HepG2 (cell line): ENCODE data around the gene GPX7. TPM values are rescaled to one million over a fixed set of nuclear protein-coding genes. Genes with fewer than 3 reads are reported as not detected.
A peak's percentile ranks its signal among the peaks of the same experiment; 100 is the strongest.

ENCODE experiments used
- ARNT2 ChIP-seq: sonication (generic); formaldehyde crosslinking; IDR thresholded peaks from 2 replicates; pipeline ENCODE4 v1.8.0; 2022; ENCODE audit warnings: mild to moderate bottlenecking, low read depth, missing genetic modification reagents, moderate library complexity
- BORCS8-MEF2B ChIP-seq: sonication (generic); formaldehyde crosslinking; IDR thresholded peaks from 2 replicates; pipeline ENCODE4 v1.8.0; 2022; ENCODE audit warnings: mild to moderate bottlenecking, missing genetic modification reagents
- FOXO4 ChIP-seq: sonication (generic); formaldehyde crosslinking; conservative IDR thresholded peaks from 2 replicates; pipeline ENCODE4 v1.8.1; 2023; ENCODE audit warnings: missing genetic modification reagents
- GTF2F1 ChIP-seq: fragments of 150-350 bp; IDR thresholded peaks from 2 replicates; pipeline ENCODE4 v1.6.1; 2014; ENCODE audit warnings: low read length
- IKZF1 ChIP-seq: fragments of 450-650 bp; IDR thresholded peaks from 2 replicates; pipeline ENCODE4 v1.7.1; 2016
- KDM2A ChIP-seq: sonication (generic); formaldehyde crosslinking; IDR thresholded peaks from 2 replicates; pipeline ENCODE4 v1.4.0; 2020; ENCODE audit warnings: low read depth, missing genetic modification reagents, borderline replicate concordance
- LCORL ChIP-seq, 2 experiments: fragments of 450-650 bp in 1 of 2; sonication (generic) in 1 of 2; formaldehyde crosslinking in 1 of 2; IDR thresholded peaks; 2 replicates each; pipeline versions ENCODE4 v1.5.0 to v1.6.1; 2017 to 2020; ENCODE audit warnings: antibody characterized with exemption in 1 of 2, missing genetic modification reagents in 1 of 2
- MAFK ChIP-seq, 2 experiments: IDR thresholded peaks in 1 of 2; conservative IDR thresholded peaks in 1 of 2; 2 replicates each; pipeline ENCODE4 v1.6.1; 2011; ENCODE audit warnings: improper control_type of control experiment in 2 of 2, low read length in 2 of 2
- MIXL1 ChIP-seq: IDR thresholded peaks from 2 replicates; pipeline ENCODE4 v1.6.1; 2016
- MYC ChIP-seq: sonication (generic); formaldehyde crosslinking; IDR thresholded peaks from 2 replicates; pipeline ENCODE4 v1.9.0; 2021; ENCODE audit warnings: missing genetic modification reagents, borderline replicate concordance
- PHF8 ChIP-seq: sonication (generic); formaldehyde crosslinking; IDR thresholded peaks from 2 replicates; pipeline ENCODE4 v1.5.0; 2020; ENCODE audit warnings: missing genetic modification reagents
- PREB ChIP-seq: sonication (generic); formaldehyde crosslinking; IDR thresholded peaks from 2 replicates; pipeline ENCODE4 v1.4.0; 2020; ENCODE audit warnings: missing genetic modification reagents
- RBFOX2 ChIP-seq: fragments of 200-400 bp; formaldehyde crosslinking; IDR thresholded peaks from 2 replicates; pipeline ENCODE4 v1.6.1; 2017; ENCODE audit warnings: low read depth, mild to moderate bottlenecking, low read length
- SALL1 ChIP-seq: sonication (generic); formaldehyde crosslinking; IDR thresholded peaks from 2 replicates; pipeline ENCODE4 v1.8.0; 2022; ENCODE audit warnings: mild to moderate bottlenecking, missing genetic modification reagents
- SMAD9 ChIP-seq: sonication (generic); formaldehyde crosslinking; IDR thresholded peaks from 2 replicates; pipeline ENCODE4 v1.5.1; 2020; ENCODE audit warnings: mild to moderate bottlenecking, missing genetic modification reagents
- TBP ChIP-seq: sonication (generic); formaldehyde crosslinking; IDR thresholded peaks from 2 replicates; pipeline ENCODE4 v1.5.0; 2020; ENCODE audit warnings: missing genetic modification reagents
- UBTF ChIP-seq: sonication (generic); formaldehyde crosslinking; IDR thresholded peaks from 2 replicates; pipeline ENCODE4 v1.4.0; 2020; ENCODE audit warnings: mild to moderate bottlenecking, missing genetic modification reagents
- YEATS4 ChIP-seq: sonication (generic); formaldehyde crosslinking; IDR thresholded peaks from 2 replicates; pipeline ENCODE4 v1.4.0; 2020; ENCODE audit warnings: missing genetic modification reagents, borderline replicate concordance
- ZFX ChIP-seq: sonication (generic); formaldehyde crosslinking; IDR thresholded peaks from 2 replicates; pipeline ENCODE4 v1.4.0; 2020; ENCODE audit warnings: mild to moderate bottlenecking, low read depth, missing genetic modification reagents, moderate library complexity
- ZFY ChIP-seq: sonication (generic); formaldehyde crosslinking; IDR thresholded peaks from 2 replicates; pipeline ENCODE4 v1.4.0; 2020; ENCODE audit warnings: missing genetic modification reagents
- ZNF280D ChIP-seq: sonication (generic); formaldehyde crosslinking; IDR thresholded peaks from 2 replicates; pipeline ENCODE4 v1.5.1; 2020; ENCODE audit warnings: mild to moderate bottlenecking, missing genetic modification reagents
- ZNF777 ChIP-seq: sonication (generic); formaldehyde crosslinking; IDR thresholded peaks from 2 replicates; pipeline ENCODE4 v1.4.0; 2020; ENCODE audit warnings: missing genetic modification reagents
- polyA plus RNA-seq, 8 experiments: library from polyadenylated mRNA; depleted of rRNA in 3 of 8; stranded (reverse) in 7 of 8; unstranded in 1 of 8; fragments of >200 nt; fragmentation: Illumina TruSeq in 4 of 8; extraction: Trizol in 4 of 8; gene quantifications; 2 replicates each; pipeline versions ENCODE4 v1.2.1 to v1.2.3, GENCODE V29; 2011 to 2016; ENCODE audit warnings: low read depth in 4 of 8, missing spikeins in 1 of 8, mixed read lengths in 1 of 8; ENCODE audit not compliant: insufficient read depth in 1 of 8
- total RNA-seq, 5 experiments: library from RNA; depleted of rRNA; stranded (reverse); fragments of >200 nt; fragmentation: Illumina TruSeq; extraction: Trizol; gene quantifications; 2 replicates each; pipeline ENCODE4 v1.2.3, GENCODE V29; 2016; ENCODE audit warnings: low read depth in 1 of 5

GPX7 gene
- total and polyA plus RNA-seq, 2 of the 13 experiments (the other 11 are each of a cell fraction or from before 2014, with no cell fraction given) = 14.1 to 16.2 TPM

GRCh38 chr1:52601991-52602855 is at the start of gene GPX7 (continued):
- TF ChIP-seq FOXO4 (CRISPR knock-in tag) = 0 out of 2 replicates have a peak, but pooled peaks have one; percentile 78
- no peak for TF ChIP-seq MAFK (conservative IDR thresholded peaks at IDR 0.05 in 1 of 2, IDR thresholded peaks at IDR 0.05 in 1 of 2; ENCODE audit: low read length in 2 of 2)
- TF ChIP-seq ZFX (CRISPR knock-in tag) = peak; percentile 73; the same call in 1 of the 2 replicates
- TF ChIP-seq PHF8 (CRISPR knock-in tag) = peak; percentile 73
- peak; percentile 46; the same call in 1 of the 2 replicates for TF ChIP-seq UBTF (CRISPR knock-in tag)
- TF ChIP-seq KDM2A (CRISPR knock-in tag) = peak; percentile 10; the same call in 1 of the 2 replicates
- no peak for TF ChIP-seq IKZF1
- no peak for TF ChIP-seq SMAD9 (CRISPR knock-in tag)
- no peak for TF ChIP-seq MIXL1 (CRISPR knock-in tag)
- TF ChIP-seq RBFOX2 = peak; percentile 67
- no peak for TF ChIP-seq ZNF280D
- TF ChIP-seq YEATS4 (CRISPR knock-in tag) = peak; percentile 33; the same call in 1 of the 2 replicates
- 0 out of 2 replicates have a peak, but pooled peaks have one; percentile 28 for TF ChIP-seq ZNF777
- TF ChIP-seq MYC (CRISPR knock-in tag) = 0 out of 2 replicates have a peak, but pooled peaks have one; percentile 14
- TF ChIP-seq PREB (CRISPR knock-in tag) = no peak
- peak; percentile 76 for TF ChIP-seq ZFY (CRISPR knock-in tag)
- TF ChIP-seq GTF2F1 = no peak
- TF ChIP-seq TBP = no peak
- peak; percentile 9; the same call in 1 of the 2 replicates for TF ChIP-seq SALL1
- TF ChIP-seq BORCS8-MEF2B (CRISPR knock-in tag) = 0 out of 2 replicates have a peak, but pooled peaks have one; percentile 48
- TF ChIP-seq LCORL (IDR thresholded peaks at IDR 0.05) = no peak
- TF ChIP-seq LCORL (CRISPR knock-in tag; IDR thresholded peaks at IDR 0.05) = no peak
- TF ChIP-seq ARNT2 = no peak
